Right lobe of liver (tissue), 6 donors: ENCODE measurements around the gene CCDC201. TPM values are rescaled to one million over a fixed set of nuclear protein-coding genes. Genes with fewer than 3 reads are reported as not detected.

ENCODE experiments used
- ATAC-seq, 4 donors: fragments of 200-7000 bp; cut with Tn5 transposase; one replicate each; pipeline ENCODE4 v1.9.1; 2020; ENCODE audit warnings: mild to moderate bottlenecking in 4 of 4, moderate library complexity in 4 of 4
- DNase-seq, 3 donors: peaks; one replicate each; pipeline ENCODE4 v3.0.0-alpha.2; 2020
- H3K27ac ChIP-seq, 3 donors: fragments of 200-600 bp; one replicate each; pipeline ENCODE4 v1.8.0; 2022
- H3K27me3 ChIP-seq, 2 donors: fragments of 200-600 bp; one replicate each; pipeline ENCODE4 v1.8.0; 2022
- H3K36me3 ChIP-seq, 4 donors: fragments of 200-600 bp; sonication (generic) in 1 of 4; one replicate each; pipeline versions ENCODE4 v1.5.1 to v1.8.0; 2017 to 2022; ENCODE audit warnings: control low read depth in 1 of 4
- H3K4me1 ChIP-seq, 4 donors: fragments of 200-600 bp; sonication (generic) in 1 of 4; one replicate each; pipeline versions ENCODE4 v1.5.1 to v1.8.0; 2017 to 2022; ENCODE audit warnings: control low read depth in 1 of 4
- H3K4me3 ChIP-seq, 3 donors: fragments of 200-600 bp; one replicate each; pipeline ENCODE4 v1.8.0; 2022
- H3K9me3 ChIP-seq, 4 donors: fragments of 200-600 bp; sonication (generic) in 1 of 4; one replicate each; pipeline versions ENCODE4 v1.5.1 to v1.8.0; 2017 to 2022; ENCODE audit warnings: control low read depth in 1 of 4
- CTCF ChIP-seq, 4 donors: fragments of 200-600 bp in 3 of 4; fragments of 450-650 bp in 1 of 4; IDR thresholded peaks; one replicate each; pipeline versions ENCODE4 v1.5.1 to v1.8.0; 2016 to 2022; ENCODE audit warnings: antibody characterized with exemption in 4 of 4, mild to moderate bottlenecking in 2 of 4
- POLR2A ChIP-seq: fragments of 450-650 bp; IDR thresholded peaks from one replicate; pipeline ENCODE4 v1.6.1; 2017; ENCODE audit warnings: antibody characterized with exemption, mild to moderate bottlenecking
- WGBS: methylation state at CpG from one replicate; pipeline ENCODE4 v1.1.6; 2018; ENCODE audit warnings: low coverage, low lambda C conversion rate; ENCODE audit not compliant: insufficient coverage; ENCODE audit errors: missing lambda C conversion rate; 5-methylcytosine and 5-hydroxymethylcytosine counted together
- intact Hi-C, 2 donors: fragments of 100-400 bp; cut with DNase I; formaldehyde crosslinking; loops; one replicate each; pipeline versions ENCODE4 v1.11.2 to v1.14.1; 2022
- total RNA-seq, 6 experiments: library from RNA; depleted of rRNA in 2 of 6; stranded (reverse); fragments of >200 nt in 2 of 6; fragmentation: NEBNext Ultra II Directional in 3 of 6; extraction: Animal tissue kit (Norgen Biotek cat#: 25700) in 3 of 6; gene quantifications; one replicate each; pipeline versions ENCODE4 v1.1.0 to v1.2.4, GENCODE V29; 2016 to 2023
- donor health status: DM: no; HTN: yes; CAD: no.
- donor health status: DM: no; HTN: no; CAD: no.
- donor health status: DM: no; HTN: no; CAD: no.
- donor health status: DM: no; HTN: yes; CAD: no.
- donor health status: DM: no; HTN: yes; CAD: no.

Gene CCDC201
- total RNA-seq, 6 experiments from 2014 or later, result 0.07 TPM; not detected in 5

DNA sequence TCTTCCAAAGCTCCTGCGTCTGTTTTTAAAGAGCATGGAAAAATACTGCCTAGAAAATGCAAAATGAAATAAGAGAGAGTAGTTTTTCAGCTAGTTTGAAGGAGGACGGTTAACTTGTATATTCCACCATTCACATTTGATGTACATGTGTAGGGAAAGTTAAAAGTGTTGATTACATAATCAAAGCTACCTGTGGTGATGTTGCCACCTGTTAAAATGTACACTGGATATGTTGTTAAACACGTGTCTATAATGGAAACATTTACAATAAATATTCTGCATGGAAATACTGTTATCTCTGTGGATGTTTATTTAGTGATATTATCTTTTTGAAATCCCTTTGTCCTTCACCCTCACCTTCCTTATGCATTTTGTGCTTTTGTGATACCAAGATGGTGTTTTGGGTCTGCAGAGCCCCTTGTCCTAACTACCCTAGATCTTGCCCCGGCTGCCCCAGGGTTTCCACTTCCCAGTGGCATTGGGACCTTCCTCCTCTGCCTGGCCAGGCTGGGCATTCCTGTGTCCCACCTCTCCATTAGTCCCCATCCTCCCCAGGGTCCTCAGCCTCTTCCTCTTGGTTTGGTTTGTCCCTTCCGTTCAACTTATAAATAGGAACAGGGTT, 20.6 kb upstream of the CCDC201 start:
- no peaks in the 10 kb centered on the region for H3K27me3 ChIP-seq
- 34% methylated on average over 5 of the region's 5 CpGs for WGBS
- intact Hi-C loops, result no loop called here

DNA sequence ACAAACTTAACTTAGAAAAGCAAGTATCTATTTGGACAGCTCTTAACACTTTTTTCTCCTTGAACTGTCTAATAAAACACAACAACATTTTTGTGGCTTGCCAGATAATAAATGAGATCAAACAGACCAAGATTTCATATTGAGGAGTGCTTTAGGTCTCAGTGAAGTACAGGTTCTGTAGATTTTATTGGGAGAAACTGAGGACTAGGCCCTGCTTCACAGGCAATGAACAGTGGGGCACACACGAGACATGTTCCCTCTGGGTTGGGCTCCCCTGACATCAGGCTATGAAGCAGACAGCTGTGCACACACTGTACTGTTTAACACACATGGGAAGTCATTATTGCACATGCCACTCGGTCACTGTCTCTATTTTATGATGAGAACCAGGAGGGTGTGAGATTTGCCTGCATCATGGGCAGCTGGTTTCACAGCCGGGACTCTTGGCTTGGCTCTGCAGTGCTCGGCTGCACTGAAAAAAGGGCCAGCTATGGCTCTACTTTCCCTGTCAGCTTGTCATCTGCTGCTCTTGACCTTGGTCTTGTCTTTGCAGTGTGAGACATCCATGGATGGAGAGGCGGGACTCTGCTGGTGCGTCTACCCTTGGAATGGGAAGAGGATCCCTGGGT, 19.6 kb upstream of the CCDC201 start:
- DNase-seq, result peak in 2 of 3 donors; percentile 45 to 73
- peaks cover 0 to 12% (median 2%) of the 10 kb centered on the region in 4 donors for H3K4me1 ChIP-seq
- TF ChIP-seq POLR2A, result peak; percentile 74
- no peak for TF ChIP-seq CTCF (IDR thresholded peaks at IDR 0.05)
- intact Hi-C loops, result no loop called here
- peak; percentile 0 to 60 (median 26) for ATAC-seq
- H3K36me3 ChIP-seq, result peaks cover 0 to 31% (median 9%) of the 10 kb centered on the region in 4 donors
- H3K9me3 ChIP-seq, result no peaks in the 10 kb centered on the region
- WGBS, result 70% methylated on average over 5 of the region's 6 CpGs
- H3K4me3 ChIP-seq, result no peak overlapping the region
- no peaks in the 10 kb centered on the region for H3K27me3 ChIP-seq
- H3K27ac ChIP-seq, result no peak overlapping the region

More for the DNA sequence above, 20.6 kb upstream of the CCDC201 start:
- ATAC-seq (peak; percentile 0 to 22 (median 6)), DNase-seq (peak in 2 of 3 donors; percentile 66 to 76)
- Histone ChIP-seq H3K4me1 (peaks cover 0 to 8% (median 0%) of the 10 kb centered on the region in 4 donors), H3K36me3 (peaks cover 0 to 31% (median 9%) of the 10 kb centered on the region in 4 donors), H3K4me3 (no peak overlapping the region), H3K9me3 (no peaks in the 10 kb centered on the region), H3K27ac (no peak overlapping the region)
- TF ChIP-seq CTCF (IDR thresholded peaks at IDR 0.05) (no peak), POLR2A (peak; percentile 65)

- TF ChIP-seq POLR2A, result peak; percentile 7
- no peak for TF ChIP-seq CTCF (IDR thresholded peaks at IDR 0.05)
- Histone ChIP-seq H3K4me3 (no peak overlapping the region), H3K4me1 (peaks cover 0 to 20% (median 6%) of the 10 kb centered on the region in 4 donors), H3K27me3 (no peaks in the 10 kb centered on the region), H3K27ac (peak overlapping the region in 1 of 3 donors; percentile 98), H3K9me3 (no peaks in the 10 kb centered on the region), H3K36me3 (peaks cover 0 to 31% (median 9%) of the 10 kb centered on the region in 4 donors)
- ATAC-seq, result peak in 3 of 4 donors; percentile 14 to 56 (median 20)
- WGBS, result 60% methylated on average over 7 of the region's 10 CpGs
- DNase-seq, result peak in 2 of 3 donors; percentile 42 to 70
- intact Hi-C loops, result no loop called here
These were observed 18.9 kb upstream of the CCDC201 start for GRCh38 chr7:45891462-45892402.

DNA sequence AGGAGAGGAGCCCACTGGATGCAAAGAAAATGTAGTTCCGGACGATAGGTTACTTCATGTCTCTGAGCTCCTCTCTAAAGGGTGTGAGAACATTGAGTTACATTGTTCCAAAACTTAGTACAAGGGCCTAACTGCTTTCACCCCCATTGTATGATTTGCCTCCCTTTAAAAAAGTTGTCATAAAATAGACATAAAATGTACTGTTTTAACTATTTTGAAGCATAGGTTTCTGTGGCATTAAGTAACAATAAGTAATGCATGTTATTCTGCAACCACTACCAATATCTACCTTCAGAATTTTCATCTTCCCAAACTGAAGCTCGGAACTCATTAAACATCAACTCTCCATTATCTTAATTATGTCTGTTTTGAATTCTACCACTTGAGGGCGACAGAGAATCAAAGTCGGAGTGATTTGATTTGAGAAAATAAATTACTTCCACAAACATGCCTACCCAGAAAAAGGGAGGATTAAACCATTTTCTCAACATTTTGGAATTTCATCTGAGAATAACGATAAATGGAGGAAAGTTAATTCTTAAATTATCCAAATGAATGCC, 18.1 kb upstream of the CCDC201 start:
- H3K4me1 ChIP-seq, result peaks cover 0 to 28% (median 10%) of the 10 kb centered on the region in 4 donors
- no peaks in the 10 kb centered on the region for H3K9me3 ChIP-seq
- peaks cover 0 to 31% (median 9%) of the 10 kb centered on the region in 4 donors for H3K36me3 ChIP-seq
- peak overlapping the region in 2 of 3 donors; percentile 98 for H3K27ac ChIP-seq
- peak in 1 of 4 donors; percentile 0 for ATAC-seq
- peak overlapping the region in 1 of 3 donors; percentile 64 for H3K4me3 ChIP-seq
- H3K27me3 ChIP-seq, result no peaks in the 10 kb centered on the region
- intact Hi-C loops, result no loop called here
- WGBS, result 9% methylated on average over 6 of the region's 6 CpGs
- peak; percentile 54 to 59 (median 57) for TF ChIP-seq CTCF (IDR thresholded peaks at IDR 0.05)
- no peak for TF ChIP-seq POLR2A
- DNase-seq, result no peak
